Brain microvascular endothelial cell (primary cell): ENCODE data around the gene OR5K1.

ENCODE experiments used
- DNase-seq: peaks from one replicate; pipeline ENCODE4 v3.0.0-alpha.2; 2020
- H3K27ac ChIP-seq: fragments of 250-450 bp; sonication (Bioruptor Pico); 2 replicates; pipeline ENCODE4 v1.5.1; 2020; ENCODE audit warnings: mild to moderate bottlenecking, moderate library complexity
- H3K27me3 ChIP-seq: fragments of 250-450 bp; sonication (Bioruptor Pico); replicated peaks from 2 replicates; pipeline ENCODE4 v1.5.1; 2020; ENCODE audit warnings: mild to moderate bottlenecking
- H3K36me3 ChIP-seq: fragments of 250-450 bp; sonication (Bioruptor Pico); replicated peaks from 2 replicates; pipeline ENCODE4 v1.5.1; 2020; ENCODE audit warnings: mild to moderate bottlenecking
- H3K4me3 ChIP-seq: 2 replicates; pipeline ENCODE4 v1.5.1; 2011; ENCODE audit warnings: low read depth, mild to moderate bottlenecking, control low read depth, low read length, moderate library complexity
- in situ Hi-C: cut with HindIII; loops from 2 replicates; pipeline ENCODE4 v1.10.0; 2017; ENCODE audit warnings: low sequenced_read_pairs, low pct_ligation_motif_present
- TF ChIP-seq, protein P1 (sequence below): IDR thresholded peaks from 2 replicates; pipeline ENCODE4 v1.5.1; 2011; ENCODE audit warnings: low read depth, mild to moderate bottlenecking, moderate library complexity, low read length, control low read depth, inconsistent platforms; ENCODE audit errors: missing control alignments

OR5K1 gene

DNA sequence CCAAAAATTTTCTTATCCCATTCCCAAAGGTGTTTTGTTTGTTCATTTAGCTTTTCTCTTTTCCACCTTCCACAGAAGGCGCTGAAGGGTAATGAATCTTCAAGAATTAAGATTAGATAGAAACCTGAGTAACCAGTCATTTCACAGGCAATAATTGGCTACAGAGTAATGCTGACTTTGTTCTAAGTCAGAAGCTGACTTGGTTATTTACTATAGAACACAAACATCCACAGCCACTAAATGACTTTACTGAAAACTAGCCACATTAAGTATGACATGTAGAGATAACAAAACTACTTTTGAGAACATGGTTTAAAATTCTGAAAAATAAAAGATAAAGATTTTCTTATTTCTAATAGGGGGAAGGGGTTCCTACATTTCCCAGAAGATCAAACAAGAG is 51.9 kb downstream of the OR5K1 start:
- Histone ChIP-seq H3K36me3 (peaks cover 20% of the 10 kb centered on the region), H3K4me3 (no peak overlapping the region), H3K27me3 (no peaks in the 10 kb centered on the region), H3K27ac (no peak overlapping the region)
- no peak for DNase-seq
- in situ Hi-C loops: no loop called here
- TF ChIP-seq, protein P1, sequence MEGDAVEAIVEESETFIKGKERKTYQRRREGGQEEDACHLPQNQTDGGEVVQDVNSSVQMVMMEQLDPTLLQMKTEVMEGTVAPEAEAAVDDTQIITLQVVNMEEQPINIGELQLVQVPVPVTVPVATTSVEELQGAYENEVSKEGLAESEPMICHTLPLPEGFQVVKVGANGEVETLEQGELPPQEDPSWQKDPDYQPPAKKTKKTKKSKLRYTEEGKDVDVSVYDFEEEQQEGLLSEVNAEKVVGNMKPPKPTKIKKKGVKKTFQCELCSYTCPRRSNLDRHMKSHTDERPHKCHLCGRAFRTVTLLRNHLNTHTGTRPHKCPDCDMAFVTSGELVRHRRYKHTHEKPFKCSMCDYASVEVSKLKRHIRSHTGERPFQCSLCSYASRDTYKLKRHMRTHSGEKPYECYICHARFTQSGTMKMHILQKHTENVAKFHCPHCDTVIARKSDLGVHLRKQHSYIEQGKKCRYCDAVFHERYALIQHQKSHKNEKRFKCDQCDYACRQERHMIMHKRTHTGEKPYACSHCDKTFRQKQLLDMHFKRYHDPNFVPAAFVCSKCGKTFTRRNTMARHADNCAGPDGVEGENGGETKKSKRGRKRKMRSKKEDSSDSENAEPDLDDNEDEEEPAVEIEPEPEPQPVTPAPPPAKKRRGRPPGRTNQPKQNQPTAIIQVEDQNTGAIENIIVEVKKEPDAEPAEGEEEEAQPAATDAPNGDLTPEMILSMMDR: no peak

GRCh38 chr3:98518816-98519215 is 55.8 kb downstream of the OR5K1 start:
- in situ Hi-C loops: no loop called here
- TF ChIP-seq, protein P1: no peak
- peaks cover 20% of the 10 kb centered on the region for H3K36me3 ChIP-seq
- no peak overlapping the region for H3K4me3 ChIP-seq
- H3K27ac ChIP-seq: no peak overlapping the region
- H3K27me3 ChIP-seq: no peaks in the 10 kb centered on the region
- DNase-seq: no peak

DNA sequence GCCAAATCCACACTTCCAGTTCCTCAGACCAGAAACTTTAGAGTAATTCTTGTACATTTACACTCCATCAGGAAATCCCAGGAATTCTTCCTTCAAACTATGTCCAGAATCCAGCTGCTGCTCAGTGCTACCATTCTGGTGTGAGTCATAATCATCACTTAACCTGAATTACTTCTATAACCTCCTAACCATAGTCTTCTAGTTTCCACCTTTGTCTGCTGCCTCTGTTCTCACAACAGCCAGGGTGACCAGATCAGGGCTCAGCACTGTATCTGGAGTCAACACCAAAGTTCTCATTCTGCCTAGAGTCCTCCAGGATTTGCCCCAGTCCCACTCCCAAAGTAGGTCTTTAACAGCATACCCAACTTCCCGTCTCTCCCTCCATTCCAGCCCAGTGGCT is 56.4 kb downstream of the OR5K1 start:
- DNase-seq: no peak
- in situ Hi-C loops: no loop called here
- TF ChIP-seq, protein P1: no peak
- Histone ChIP-seq H3K27ac (no peak overlapping the region), H3K27me3 (no peaks in the 10 kb centered on the region), H3K4me3 (no peak overlapping the region), H3K36me3 (peaks cover 20% of the 10 kb centered on the region)

GRCh38 chr3:98521897-98522543 is 59.0 kb downstream of the OR5K1 start:
- Histone ChIP-seq H3K27me3 (no peaks in the 10 kb centered on the region), H3K36me3 (peaks cover 6% of the 10 kb centered on the region), H3K27ac (peak overlapping the region; percentile 90), H3K4me3 (peak overlapping the region; percentile 78)
- peak; percentile 62 for DNase-seq
- TF ChIP-seq, protein P1: no peak
- in situ Hi-C loops: no loop called here
